Right cardiac atrium (tissue), 5 donors: ENCODE data around the gene AMOTL2. TPM values are rescaled to one million over a fixed set of nuclear protein-coding genes. Genes with fewer than 3 reads are reported as not detected.

Experiments
- ATAC-seq, 2 donors: fragments of 200-7000 bp; cut with Tn5 transposase; one replicate each; pipeline versions ENCODE4 v1.8.0 to v1.9.1; 2020; ENCODE audit warnings: moderate library complexity in 2 of 2, mild to moderate bottlenecking in 1 of 2
- DNase-seq, 3 donors: peaks; one replicate each; pipeline ENCODE4 v3.0.0-alpha.2; 2020
- H3K27ac ChIP-seq: one replicate; pipeline ENCODE4 v1.5.1; 2013; ENCODE audit warnings: mild to moderate bottlenecking, low read length, control low read depth, moderate library complexity
- H3K27me3 ChIP-seq: one replicate; pipeline ENCODE4 v1.6.1; 2013; ENCODE audit not compliant: control insufficient read depth, insufficient read depth
- H3K4me1 ChIP-seq: one replicate; pipeline ENCODE4 v1.6.1; 2013; ENCODE audit warnings: low read length; ENCODE audit not compliant: control insufficient read depth, insufficient read depth
- H3K4me3 ChIP-seq: one replicate; pipeline ENCODE4 v1.5.1; 2013; ENCODE audit warnings: low read length, control low read depth
- H3K9me3 ChIP-seq: one replicate; pipeline ENCODE4 v1.6.1; 2013; ENCODE audit warnings: low read length; ENCODE audit not compliant: control insufficient read depth
- WGBS: extraction: QIAGEN DNeasy Blood & Tissue Kit; methylation state at CpG from one replicate; pipeline ENCODE4 v1.1.7; 2013; 5-methylcytosine and 5-hydroxymethylcytosine counted together
- intact Hi-C, 4 donors: fragments of 100-400 bp; cut with DNase I; formaldehyde crosslinking; loops; one replicate each; pipeline versions ENCODE4 v1.11.0 to v1.14.0; 2022 to 2023
- polyA plus RNA-seq: library from polyadenylated mRNA; stranded (reverse); fragments of 200-250 nt; gene quantifications from one replicate; pipeline ENCODE4 v1.2.3, GENCODE V29; 2013
- total RNA-seq, 4 donors: library from RNA; stranded (reverse); fragmentation: NEBNext Ultra II Directional; extraction: Animal tissue kit (Norgen Biotek cat#: 25700); gene quantifications; one replicate each; pipeline ENCODE4 v1.2.1, GENCODE V29; 2021
- donor health status: healthy with polysubstance abuse.
- donor health status: DM: no; HTN: yes; CAD: no.
- donor health status: DM: no; HTN: no; CAD: no.
- donor health status: DM: no; HTN: yes; CAD: no; lungs with severe emphysema.
- donor health status: DM: yes; HTN: yes; CAD: no.

The AMOTL2 gene
- total and polyA plus RNA-seq, 5 donors, result 22.9 to 57.6 (median 45.1) TPM

GRCh38 chr3:134378818-134379217 is 4.6 kb upstream of the AMOTL2 start:
- no peak for ATAC-seq
- H3K27me3 ChIP-seq, result no peaks in the 10 kb centered on the region
- no peak overlapping the region for H3K4me3 ChIP-seq
- intact Hi-C loops, result loop anchor here in 3 of 4 donors (5.0 to 10.0 kb wide), 4 partner anchors 67 to 164 kb away; no protein-coding TSS in a partner anchor
- 91% methylated on average over 3 of the region's 3 CpGs for WGBS
- DNase-seq, result no peak
- H3K27ac ChIP-seq, result no peak overlapping the region
- H3K4me1 ChIP-seq, result peaks cover 4% of the 10 kb centered on the region
- H3K9me3 ChIP-seq, result no peaks in the 10 kb centered on the region

DNA sequence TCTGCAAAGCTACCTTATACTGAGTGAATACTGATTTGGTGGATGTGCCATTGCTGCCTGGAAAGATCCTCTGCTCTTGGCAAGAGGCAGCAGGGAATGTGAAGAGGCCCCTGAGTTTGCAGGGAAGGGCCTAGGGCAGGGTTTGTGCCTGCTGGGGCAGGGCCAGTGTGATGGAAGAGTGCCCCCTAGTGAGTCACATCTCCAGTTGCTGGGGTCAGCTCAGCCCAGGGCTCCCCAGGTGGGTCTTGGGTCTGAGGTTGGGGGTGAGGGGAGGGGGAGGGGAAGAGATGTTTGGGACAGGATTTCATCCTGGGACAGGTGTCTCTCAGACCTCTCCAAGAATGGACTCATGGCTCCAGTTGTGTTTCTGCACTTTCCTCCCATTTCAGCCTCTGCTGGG is 4.1 kb upstream of the AMOTL2 start:
- H3K9me3 ChIP-seq, result no peaks in the 10 kb centered on the region
- no peaks in the 10 kb centered on the region for H3K27me3 ChIP-seq
- intact Hi-C loops, result loop anchor here in 3 of 4 donors (5.0 to 10.0 kb wide), 4 partner anchors 66 to 164 kb away; no protein-coding TSS in a partner anchor
- H3K4me1 ChIP-seq, result peaks cover 4% of the 10 kb centered on the region
- DNase-seq (peak in 1 of 3 donors; percentile 61), ATAC-seq (no peak)
- no peak overlapping the region for H3K4me3 ChIP-seq
- H3K27ac ChIP-seq, result no peak overlapping the region

DNA sequence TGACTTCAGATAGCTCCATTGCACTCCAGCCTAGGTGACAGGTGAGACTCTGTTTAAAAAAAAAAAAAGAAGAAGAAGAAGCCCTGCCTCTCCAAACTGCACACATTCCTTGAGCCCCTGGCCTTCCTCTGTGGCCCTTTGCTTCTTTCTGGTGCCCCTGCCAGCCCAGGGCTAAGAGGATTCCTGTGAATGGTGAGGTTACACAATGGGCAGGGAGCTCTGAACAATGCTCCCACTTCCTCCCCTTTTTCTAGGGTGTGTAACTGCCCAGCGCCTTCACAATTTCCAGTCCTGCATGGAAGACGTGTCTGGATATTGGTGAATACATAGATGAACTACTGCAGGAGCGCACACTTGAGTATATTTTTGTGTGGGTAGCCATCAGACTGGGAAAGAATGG is 3.6 kb upstream of the AMOTL2 start:
- DNase-seq (no peak), ATAC-seq (no peak)
- H3K4me1 ChIP-seq, result peaks cover 4% of the 10 kb centered on the region

DNA sequence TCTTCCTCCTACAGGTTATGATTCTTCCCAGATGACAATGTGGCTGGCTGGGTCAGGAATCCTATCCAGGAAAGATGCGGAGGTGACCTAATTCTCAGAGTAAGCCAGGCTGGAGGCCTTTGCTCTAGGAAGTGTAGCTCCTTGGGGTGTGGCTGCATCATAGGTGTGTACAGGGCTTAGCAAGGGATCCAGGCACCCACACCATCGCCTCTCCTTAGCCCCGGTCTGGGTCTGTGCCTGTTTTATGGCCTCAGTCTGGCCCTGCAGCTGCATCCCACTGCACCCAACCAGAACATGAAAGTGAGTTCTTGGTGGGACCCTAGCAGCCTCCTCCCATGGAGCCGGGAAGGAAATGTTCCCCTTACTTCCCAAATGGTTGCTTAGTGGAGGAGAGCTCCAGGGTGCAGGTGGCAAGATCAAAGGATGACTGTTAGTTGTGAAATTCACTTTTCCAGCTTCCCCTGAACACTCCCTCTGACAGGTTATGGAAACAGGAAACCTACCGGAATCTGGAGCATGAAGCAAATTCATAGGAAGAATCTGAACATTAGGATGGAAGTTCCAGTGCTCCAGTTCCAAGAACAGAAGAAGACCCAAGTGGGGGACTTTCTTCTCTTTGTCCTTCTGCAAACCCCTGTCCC is 2.7 kb upstream of the AMOTL2 start:
- no peak for ATAC-seq
- intact Hi-C loops, result loop anchor here in 3 of 4 donors (5.0 to 10.0 kb wide), 4 partner anchors 65 to 162 kb away; no protein-coding TSS in a partner anchor
- Histone ChIP-seq H3K27ac (no peak overlapping the region), H3K27me3 (no peaks in the 10 kb centered on the region), H3K4me1 (peaks cover 5% of the 10 kb centered on the region), H3K4me3 (no peak overlapping the region), H3K9me3 (no peaks in the 10 kb centered on the region)
- DNase-seq, result no peak
- 89% methylated on average over 5 of the region's 5 CpGs for WGBS

More for the DNA sequence above, 3.6 kb upstream of the AMOTL2 start:
- Histone ChIP-seq H3K9me3 (no peaks in the 10 kb centered on the region), H3K27me3 (no peaks in the 10 kb centered on the region), H3K4me3 (no peak overlapping the region), H3K27ac (peak overlapping the region; percentile 9)
- 87% methylated on average over 3 of the region's 3 CpGs for WGBS
- intact Hi-C loops, result loop anchor here in 3 of 4 donors (5.0 to 10.0 kb wide), 4 partner anchors 66 to 163 kb away; no protein-coding TSS in a partner anchor

DNA sequence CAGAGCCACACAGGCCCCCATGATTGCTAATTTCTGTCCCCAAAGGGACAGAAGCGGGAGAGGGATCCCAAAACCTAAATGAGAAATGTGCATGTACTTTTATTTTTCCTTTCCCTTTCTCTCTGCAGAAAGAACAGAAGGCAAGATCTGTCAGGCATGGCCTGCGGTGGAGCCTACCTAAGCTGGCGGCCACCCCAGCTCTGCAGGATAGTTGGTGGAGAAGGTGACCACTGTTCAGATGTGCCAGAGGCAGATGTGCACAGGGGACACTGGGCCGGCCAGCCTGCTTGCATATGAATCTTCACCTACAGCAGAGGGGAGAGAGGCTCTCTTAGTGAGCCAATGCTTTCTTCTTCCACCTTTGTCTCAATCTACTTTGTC is 2.1 kb upstream of the AMOTL2 start:
- Histone ChIP-seq H3K27ac (no peak overlapping the region), H3K9me3 (no peaks in the 10 kb centered on the region), H3K4me3 (no peak overlapping the region), H3K27me3 (no peaks in the 10 kb centered on the region), H3K4me1 (peaks cover 10% of the 10 kb centered on the region)
- DNase-seq (peak in 1 of 3 donors; percentile 31), ATAC-seq (no peak)
- 97% methylated on average over 4 of the region's 4 CpGs for WGBS
- intact Hi-C loops, result loop anchor here in 3 of 4 donors (5.0 to 10.0 kb wide), 4 partner anchors 64 to 162 kb away; no protein-coding TSS in a partner anchor

DNA sequence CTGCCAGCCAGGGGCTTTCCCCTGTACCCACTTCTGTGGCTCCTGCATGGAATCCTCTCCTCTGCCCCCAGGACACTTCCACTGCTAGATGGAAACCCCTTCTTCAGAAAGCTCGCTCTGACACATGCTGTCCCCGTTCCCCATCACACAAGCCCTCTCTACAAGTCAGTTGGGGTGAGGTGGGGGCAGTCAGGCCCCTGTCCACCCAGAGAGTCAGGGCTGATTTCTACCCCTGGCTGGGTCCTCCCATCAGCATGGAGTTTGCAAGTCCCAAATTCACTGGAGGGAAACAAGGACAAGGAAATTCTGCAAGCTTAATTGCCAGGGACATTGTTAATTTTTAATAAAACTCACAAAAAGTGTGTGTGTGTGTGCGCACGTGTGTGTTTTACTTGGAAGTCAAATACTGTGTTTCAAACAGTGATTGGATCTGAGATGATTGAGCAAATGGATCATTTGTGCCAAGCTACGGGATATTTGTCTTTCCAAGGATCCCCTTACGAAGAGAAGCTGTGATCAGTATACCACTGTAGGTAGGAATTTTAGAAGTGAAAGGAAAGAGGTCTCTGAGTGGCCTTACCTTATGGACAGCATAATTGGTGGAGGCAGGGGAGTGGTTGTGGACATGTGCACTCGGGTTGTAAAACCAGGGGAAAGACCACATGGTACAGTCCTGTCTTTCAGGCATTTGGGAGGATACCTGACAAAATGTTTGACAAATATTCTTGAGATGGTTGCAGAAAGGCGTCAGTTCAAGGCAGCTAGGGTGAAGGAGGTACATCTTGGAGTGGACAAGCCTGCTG is 1.5 kb upstream of the AMOTL2 start:
- intact Hi-C loops, result loop anchor here in 3 of 4 donors (2.0 to 10.0 kb wide), 5 partner anchors 63 to 161 kb away; no protein-coding TSS in a partner anchor
- no peaks in the 10 kb centered on the region for H3K9me3 ChIP-seq
- DNase-seq (peak in 1 of 3 donors; percentile 46), ATAC-seq (no peak)
- 89% methylated on average over 8 of the region's 8 CpGs for WGBS
- peaks cover 16% of the 10 kb centered on the region for H3K4me1 ChIP-seq
- H3K4me3 ChIP-seq, result no peak overlapping the region
- peak overlapping the region; percentile 99 for H3K27ac ChIP-seq
- H3K27me3 ChIP-seq, result no peaks in the 10 kb centered on the region

DNA sequence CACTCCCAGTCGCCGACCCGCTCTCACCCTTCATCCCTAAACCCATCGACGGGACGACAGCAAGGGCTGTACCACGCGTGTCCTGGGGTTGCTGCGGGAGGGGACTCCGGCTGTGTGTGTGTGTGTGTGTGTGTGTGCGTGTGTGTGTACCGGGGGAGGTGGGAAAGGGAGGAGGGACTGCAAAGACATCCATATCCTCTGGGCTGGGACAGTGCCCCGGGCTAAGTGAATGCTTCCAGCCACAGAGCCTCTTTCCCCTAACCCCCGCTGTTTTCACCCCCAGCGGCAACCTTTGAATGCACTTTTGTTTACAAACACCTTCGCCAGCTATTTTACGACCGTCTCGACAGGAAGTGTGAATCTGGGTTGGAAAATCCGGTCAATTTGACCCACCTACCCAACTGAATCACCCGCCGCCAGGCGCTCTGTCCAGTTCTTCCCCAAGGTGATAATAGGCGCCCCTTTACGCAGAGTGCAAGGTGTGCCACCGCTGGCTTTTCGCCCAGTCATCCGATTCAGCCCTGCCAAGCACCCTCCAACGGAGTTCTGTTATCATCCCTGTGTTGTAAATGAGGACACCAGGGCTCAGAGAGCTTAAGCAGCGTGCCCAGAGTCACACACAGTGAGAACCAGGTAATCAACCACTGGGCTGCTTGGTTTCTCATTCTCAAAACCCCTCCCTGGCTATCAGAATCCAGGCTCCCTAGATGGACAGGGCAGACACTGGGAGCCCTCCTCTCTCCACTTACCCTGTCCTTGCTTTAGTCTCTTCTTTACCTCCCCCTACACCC is 739 bp upstream of the AMOTL2 start:
- DNase-seq, result peak; percentile 64 to 79 (median 74)
- H3K4me1 ChIP-seq, result peaks cover 21% of the 10 kb centered on the region
- H3K27ac ChIP-seq, result peak overlapping the region; percentile 99
- H3K4me3 ChIP-seq, result peak overlapping the region; percentile 77
- intact Hi-C loops, result loop anchor here (2.0 to 10.0 kb wide), 6 partner anchors 62 to 160 kb away; no protein-coding TSS in a partner anchor
- no peaks in the 10 kb centered on the region for H3K27me3 ChIP-seq
- peak; percentile 13 to 42 for ATAC-seq
- 13% methylated on average over 30 of the region's 30 CpGs for WGBS
- H3K9me3 ChIP-seq, result no peaks in the 10 kb centered on the region

GRCh38 chr3:134373271-134374104 is 759 bp downstream of the AMOTL2 start:
- intact Hi-C loops, result loop anchor here (2.0 to 10.0 kb wide), 4 partner anchors 61 to 159 kb away; no protein-coding TSS in a partner anchor
- Histone ChIP-seq H3K27me3 (no peaks in the 10 kb centered on the region), H3K4me1 (peaks cover 34% of the 10 kb centered on the region), H3K9me3 (no peaks in the 10 kb centered on the region), H3K4me3 (peak overlapping the region; percentile 77), H3K27ac (peak overlapping the region; percentile 99)
- peak; percentile 80 to 81 for ATAC-seq
- 5% methylated on average over 51 of the region's 51 CpGs for WGBS
- DNase-seq, result peak; percentile 87 to 94 (median 91)

DNA sequence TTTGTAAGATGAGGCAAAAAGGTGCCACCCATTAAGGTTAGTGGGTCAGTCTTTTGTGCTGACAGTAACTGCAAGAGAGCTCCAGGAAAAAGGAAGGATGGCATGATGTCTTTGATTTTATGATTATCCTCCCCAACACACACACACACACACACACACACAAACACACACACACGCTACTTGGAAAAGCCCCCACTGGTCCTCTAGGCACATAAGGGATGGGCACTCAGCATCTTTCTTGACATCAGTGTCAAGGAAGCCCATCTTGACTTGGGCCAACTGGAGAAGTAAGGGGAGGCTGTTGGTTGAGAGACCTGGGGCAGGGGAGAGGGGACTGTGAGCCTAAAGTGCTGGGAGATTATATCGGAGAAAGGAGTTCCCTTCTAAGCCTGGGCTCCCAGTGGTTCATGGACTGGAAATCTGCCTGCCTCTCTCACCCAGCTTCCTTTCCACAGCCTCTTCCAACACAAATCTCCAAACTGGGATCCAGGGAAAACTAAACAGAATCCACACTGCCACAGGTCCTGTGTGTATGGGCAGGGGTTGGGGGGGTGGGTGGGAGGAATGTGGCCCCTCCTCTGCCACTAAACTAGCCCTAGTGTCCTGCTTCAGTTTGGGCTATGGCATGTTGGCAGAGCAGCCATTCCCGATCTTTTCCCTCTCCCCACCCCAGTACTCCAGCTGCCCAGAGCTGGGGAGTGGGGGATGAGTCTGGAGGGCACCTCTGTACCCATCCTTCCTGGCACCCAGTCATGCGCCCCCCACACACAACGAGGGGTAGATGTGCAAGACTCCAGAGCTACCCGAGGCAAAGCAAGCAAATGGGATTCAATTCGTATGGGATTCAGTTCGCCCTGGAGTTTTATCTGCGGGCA is 1.6 kb downstream of the AMOTL2 start:
- 12% methylated on average over 9 of the region's 9 CpGs for WGBS
- Histone ChIP-seq H3K27ac (peak overlapping the region; percentile 99), H3K4me3 (peak overlapping the region; percentile 77), H3K27me3 (no peaks in the 10 kb centered on the region), H3K9me3 (no peaks in the 10 kb centered on the region), H3K4me1 (peaks cover 38% of the 10 kb centered on the region)
- ATAC-seq (no peak), DNase-seq (peak in 1 of 3 donors; percentile 63)
- intact Hi-C loops, result loop anchor here in 2 of 4 donors (5.0 to 10.0 kb wide), 3 partner anchors 60 to 158 kb away; no protein-coding TSS in a partner anchor
